Fibroblast of the aortic adventitia (primary cell): ENCODE results near the gene STAC3. TPM values are rescaled to one million over a fixed set of nuclear protein-coding genes. Genes with fewer than 3 reads are reported as not detected.

ENCODE experiments used
- DNase-seq: peaks from one replicate; pipeline ENCODE4 v3.0.0-alpha.2; 2010; ENCODE audit warnings: low read depth
- H3K4me3 ChIP-seq: 2 replicates; pipeline ENCODE4 v1.5.1; 2011; ENCODE audit warnings: low read depth, mild to moderate bottlenecking, control low read depth, low read length, moderate library complexity
- CTCF ChIP-seq: IDR thresholded peaks from 2 replicates; pipeline ENCODE4 v1.5.1; 2011; ENCODE audit warnings: mild to moderate bottlenecking, low read length, control low read depth, inconsistent platforms; ENCODE audit not compliant: insufficient read depth
- total RNA-seq: library from RNA; depleted of rRNA; stranded (reverse); fragments of >200 nt; gene quantifications from 2 replicates; pipeline ENCODE4 v1.2.3, GENCODE V29; 2012; ENCODE audit warnings: low replicate concordance

Gene STAC3
- total RNA-seq, 1 donor = 0.90 TPM

GRCh38 chr12:57235017-57235727 is 15.8 kb downstream of the STAC3 start:
- H3K4me3 ChIP-seq = peak overlapping the region; percentile 13
- no peak for TF ChIP-seq CTCF
- peak; percentile 63 for DNase-seq

DNA sequence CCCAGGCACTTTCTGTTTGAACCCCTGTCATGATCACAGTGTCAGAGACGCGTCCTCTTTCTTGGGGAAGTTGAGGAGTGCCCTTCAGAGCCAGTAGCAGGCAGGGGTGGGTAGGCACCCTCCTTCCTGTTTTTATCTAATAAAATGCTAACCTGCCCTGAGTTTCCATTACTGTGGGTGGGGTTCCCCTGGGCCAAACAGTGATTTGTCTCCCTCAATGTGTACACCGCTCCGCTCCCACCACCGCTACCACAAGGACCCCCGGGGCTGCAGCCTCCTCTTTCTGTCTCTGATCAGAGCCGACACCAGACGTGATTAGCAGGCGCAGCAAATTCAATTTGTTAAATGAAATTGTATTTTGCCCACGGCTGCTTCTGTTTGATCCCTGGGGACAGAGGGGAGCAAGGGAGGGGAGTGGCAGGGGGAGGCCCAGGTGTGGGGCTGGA is 16.4 kb downstream of the STAC3 start:
- no peak overlapping the region for H3K4me3 ChIP-seq
- DNase-seq = no peak
- no peak for TF ChIP-seq CTCF

DNA sequence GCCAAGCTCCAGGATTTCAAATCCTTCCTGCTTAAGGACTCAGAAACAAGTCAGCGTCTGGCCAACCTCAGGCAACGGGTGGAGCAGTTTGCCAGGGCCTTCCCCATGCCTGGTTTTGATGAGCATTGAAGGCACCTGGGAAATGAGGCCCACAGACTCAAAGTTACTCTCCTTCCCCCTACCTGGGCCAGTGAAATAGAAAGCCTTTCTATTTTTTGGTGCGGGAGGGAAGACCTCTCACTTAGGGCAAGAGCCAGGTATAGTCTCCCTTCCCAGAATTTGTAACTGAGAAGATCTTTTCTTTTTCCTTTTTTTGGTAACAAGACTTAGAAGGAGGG is 16.8 kb downstream of the STAC3 start:
- H3K4me3 ChIP-seq = no peak overlapping the region
- DNase-seq = no peak
- no peak for TF ChIP-seq CTCF

DNA sequence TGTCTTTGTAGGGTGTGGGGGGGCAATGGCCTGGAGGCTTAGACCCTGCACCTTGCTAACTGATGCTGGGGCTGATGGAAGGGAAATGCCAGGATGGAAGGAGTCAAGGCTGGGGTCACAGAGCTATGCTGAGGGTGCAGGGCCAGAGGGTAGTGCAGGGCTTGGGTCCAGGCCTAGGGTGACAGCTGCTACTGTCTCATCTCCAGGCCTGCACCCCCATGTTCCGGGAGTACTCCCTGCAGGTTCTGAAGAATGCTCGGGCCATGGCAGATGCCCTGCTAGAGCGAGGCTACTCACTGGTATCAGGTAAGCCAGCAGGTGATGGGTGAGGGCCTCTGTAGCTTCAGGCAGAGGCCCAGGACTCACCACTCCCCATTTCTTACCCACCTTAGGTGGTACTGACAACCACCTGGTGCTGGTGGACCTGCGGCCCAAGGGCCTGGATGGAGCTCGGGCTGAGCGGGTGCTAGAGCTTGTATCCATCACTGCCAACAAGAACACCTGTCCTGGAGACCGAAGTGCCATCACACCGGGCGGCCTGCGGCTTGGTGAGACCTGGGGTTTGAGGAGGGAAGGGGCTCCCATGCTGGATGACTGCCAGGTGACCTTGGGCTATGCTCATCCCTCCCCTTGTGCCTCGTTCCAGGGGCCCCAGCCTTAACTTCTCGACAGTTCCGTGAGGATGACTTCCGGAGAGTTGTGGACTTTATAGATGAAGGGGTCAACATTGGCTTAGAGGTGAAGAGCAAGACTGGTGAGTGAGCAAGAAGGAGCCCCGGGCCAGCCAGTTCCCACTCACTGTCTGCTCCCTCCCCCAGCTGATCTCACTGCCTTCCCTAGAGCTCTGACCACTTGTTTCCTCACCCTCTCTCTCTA is 17.4 kb downstream of the STAC3 start:
- TF ChIP-seq CTCF = no peak

GRCh38 chr12:57232156-57232756 is 18.7 kb downstream of the STAC3 start:
- no peak for DNase-seq
- TF ChIP-seq CTCF = no peak
- peak overlapping the region; percentile 93 for H3K4me3 ChIP-seq

More for the DNA sequence above, 17.4 kb downstream of the STAC3 start:
- H3K4me3 ChIP-seq = no peak overlapping the region
- peak; percentile 83 for DNase-seq

GRCh38 chr12:57231276-57232021 is 19.5 kb downstream of the STAC3 start:
- peak overlapping the region; percentile 93 for H3K4me3 ChIP-seq
- DNase-seq = no peak
- TF ChIP-seq CTCF = no peak
